HepG2 (cell line): ENCODE results near the gene ZNRF3. TPM values are rescaled to one million over a fixed set of nuclear protein-coding genes. Genes with fewer than 3 reads are reported as not detected.

Experiments
- ATF2 ChIP-seq: sonication (generic); formaldehyde crosslinking; IDR thresholded peaks from 2 replicates; pipeline ENCODE4 v1.4.0; 2020; ENCODE audit warnings: missing genetic modification reagents
- ATRX ChIP-seq: sonication (generic); formaldehyde crosslinking; IDR thresholded peaks from 2 replicates; pipeline ENCODE4 v1.4.0; 2020; ENCODE audit warnings: missing genetic modification reagents, borderline replicate concordance
- CBX5 ChIP-seq: sonication (generic); formaldehyde crosslinking; IDR thresholded peaks from 2 replicates; pipeline ENCODE4 v1.4.0; 2020; ENCODE audit warnings: missing genetic modification reagents, borderline replicate concordance
- ETV6 ChIP-seq: sonication (generic); formaldehyde crosslinking; conservative IDR thresholded peaks from 2 replicates; pipeline ENCODE4 v1.4.0; 2020; ENCODE audit warnings: missing genetic modification reagents
- HIVEP1 ChIP-seq: sonication (generic); formaldehyde crosslinking; IDR thresholded peaks from 2 replicates; pipeline ENCODE4 v1.4.0; 2020; ENCODE audit warnings: mild to moderate bottlenecking, missing genetic modification reagents
- KDM5A ChIP-seq: fragments of 200-600 bp; sonication (generic); IDR thresholded peaks from 2 replicates; pipeline ENCODE4 v1.7.0; 2018; ENCODE audit warnings: antibody characterized with exemption, mild to moderate bottlenecking, low read length, borderline replicate concordance
- MXI1 ChIP-seq: IDR thresholded peaks from 3 replicates; pipeline ENCODE4 v1.6.1; 2012; ENCODE audit warnings: low read depth, low read length, inconsistent platforms, borderline replicate concordance
- NBN ChIP-seq: fragments of 450-650 bp; conservative IDR thresholded peaks from 2 replicates; pipeline ENCODE4 v1.6.1; 2017
- PTBP1 ChIP-seq: fragments of 200-400 bp; formaldehyde crosslinking; IDR thresholded peaks from 2 replicates; pipeline ENCODE4 v1.6.1; 2018; ENCODE audit warnings: low read length, low read depth; ENCODE audit not compliant: poor library complexity, severe bottlenecking
- RBM22 ChIP-seq: fragments of 200-400 bp; formaldehyde crosslinking; optimal IDR thresholded peaks from 2 replicates; pipeline ENCODE3; 2017; ENCODE audit warnings: mild to moderate bottlenecking, low read length, moderate library complexity
- THAP9 ChIP-seq: sonication (generic); formaldehyde crosslinking; IDR thresholded peaks from 2 replicates; pipeline ENCODE4; 2020; ENCODE audit warnings: missing genetic modification reagents, mild to moderate bottlenecking, borderline replicate concordance
- TOPORS ChIP-seq: sonication (generic); formaldehyde crosslinking; IDR thresholded peaks from 2 replicates; pipeline ENCODE4 v1.8.0; 2023; ENCODE audit warnings: mild to moderate bottlenecking, missing genetic modification reagents
- ZMYM3 ChIP-seq: sonication (generic); formaldehyde crosslinking; IDR thresholded peaks from 2 replicates; pipeline ENCODE4 v1.5.1; 2020; ENCODE audit warnings: mild to moderate bottlenecking, missing genetic modification reagents
- ZNF121 ChIP-seq: sonication (generic); formaldehyde crosslinking; IDR thresholded peaks from 2 replicates; pipeline ENCODE4 v1.5.0; 2020; ENCODE audit warnings: mild to moderate bottlenecking, missing genetic modification reagents
- ZNF562 ChIP-seq: sonication (generic); formaldehyde crosslinking; IDR thresholded peaks from 2 replicates; pipeline ENCODE4 v1.8.0; 2022; ENCODE audit warnings: missing genetic modification reagents, borderline replicate concordance
- ZNF777 ChIP-seq: sonication (generic); formaldehyde crosslinking; IDR thresholded peaks from 2 replicates; pipeline ENCODE4 v1.4.0; 2020; ENCODE audit warnings: missing genetic modification reagents
- ZNF781 ChIP-seq: sonication (generic); formaldehyde crosslinking; IDR thresholded peaks from 2 replicates; pipeline ENCODE4 v1.5.1; 2020; ENCODE audit warnings: borderline replicate concordance, mild to moderate bottlenecking, missing genetic modification reagents; ENCODE audit errors: not compliant biosample characterization
- ZNF816 ChIP-seq: sonication (generic); formaldehyde crosslinking; IDR thresholded peaks from 2 replicates; pipeline ENCODE4 v1.8.0; 2022; ENCODE audit warnings: missing genetic modification reagents, mild to moderate bottlenecking, borderline replicate concordance
- polyA plus RNA-seq, 8 experiments: library from polyadenylated mRNA; depleted of rRNA in 3 of 8; stranded (reverse) in 7 of 8; unstranded in 1 of 8; fragments of >200 nt; fragmentation: Illumina TruSeq in 4 of 8; extraction: Trizol in 4 of 8; gene quantifications; 2 replicates each; pipeline versions ENCODE4 v1.2.1 to v1.2.3, GENCODE V29; 2011 to 2016; ENCODE audit warnings: low read depth in 4 of 8, missing spikeins in 1 of 8, mixed read lengths in 1 of 8; ENCODE audit not compliant: insufficient read depth in 1 of 8
- total RNA-seq, 5 experiments: library from RNA; depleted of rRNA; stranded (reverse); fragments of >200 nt; fragmentation: Illumina TruSeq; extraction: Trizol; gene quantifications; 2 replicates each; pipeline ENCODE4 v1.2.3, GENCODE V29; 2016; ENCODE audit warnings: low read depth in 1 of 5
- TF ChIP-seq, protein P1 (sequence below): sonication (generic); formaldehyde crosslinking; IDR thresholded peaks from 2 replicates; pipeline ENCODE4 v1.4.0; 2020; ENCODE audit warnings: missing genetic modification reagents
- TF ChIP-seq, protein P2 (sequence below): sonication (generic); formaldehyde crosslinking; IDR thresholded peaks from 2 replicates; pipeline ENCODE4 v1.4.0; 2020; ENCODE audit warnings: missing genetic modification reagents
- TF ChIP-seq, protein P3 (sequence below): sonication (generic); formaldehyde crosslinking; IDR thresholded peaks from 2 replicates; pipeline ENCODE4 v1.4.0; 2020; ENCODE audit warnings: low read depth, mild to moderate bottlenecking, missing genetic modification reagents

The ZNRF3 gene
- total and polyA plus RNA-seq, 2 of the 13 experiments (the other 11 are each of a cell fraction or from before 2014, with no cell fraction given) = 20.3 to 36.7 TPM

- no peak for TF ChIP-seq THAP9 (CRISPR knock-in tag)
- TF ChIP-seq PTBP1 = no peak
- TF ChIP-seq MXI1 = no peak
- TF ChIP-seq RBM22 = peak; percentile 97
- TF ChIP-seq CBX5 (CRISPR knock-in tag) = 0 out of 2 replicates have a peak, but pooled peaks have one; percentile 29
- no peak for TF ChIP-seq ZNF816 (CRISPR knock-in tag)
- no peak for TF ChIP-seq NBN
- TF ChIP-seq, protein P1, sequence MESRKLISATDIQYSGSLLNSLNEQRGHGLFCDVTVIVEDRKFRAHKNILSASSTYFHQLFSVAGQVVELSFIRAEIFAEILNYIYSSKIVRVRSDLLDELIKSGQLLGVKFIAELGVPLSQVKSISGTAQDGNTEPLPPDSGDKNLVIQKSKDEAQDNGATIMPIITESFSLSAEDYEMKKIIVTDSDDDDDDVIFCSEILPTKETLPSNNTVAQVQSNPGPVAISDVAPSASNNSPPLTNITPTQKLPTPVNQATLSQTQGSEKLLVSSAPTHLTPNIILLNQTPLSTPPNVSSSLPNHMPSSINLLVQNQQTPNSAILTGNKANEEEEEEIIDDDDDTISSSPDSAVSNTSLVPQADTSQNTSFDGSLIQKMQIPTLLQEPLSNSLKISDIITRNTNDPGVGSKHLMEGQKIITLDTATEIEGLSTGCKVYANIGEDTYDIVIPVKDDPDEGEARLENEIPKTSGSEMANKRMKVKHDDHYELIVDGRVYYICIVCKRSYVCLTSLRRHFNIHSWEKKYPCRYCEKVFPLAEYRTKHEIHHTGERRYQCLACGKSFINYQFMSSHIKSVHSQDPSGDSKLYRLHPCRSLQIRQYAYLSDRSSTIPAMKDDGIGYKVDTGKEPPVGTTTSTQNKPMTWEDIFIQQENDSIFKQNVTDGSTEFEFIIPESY (CRISPR knock-in tag) = peak; percentile 44; the same call in 1 of the 2 replicates
- TF ChIP-seq, protein P2, sequence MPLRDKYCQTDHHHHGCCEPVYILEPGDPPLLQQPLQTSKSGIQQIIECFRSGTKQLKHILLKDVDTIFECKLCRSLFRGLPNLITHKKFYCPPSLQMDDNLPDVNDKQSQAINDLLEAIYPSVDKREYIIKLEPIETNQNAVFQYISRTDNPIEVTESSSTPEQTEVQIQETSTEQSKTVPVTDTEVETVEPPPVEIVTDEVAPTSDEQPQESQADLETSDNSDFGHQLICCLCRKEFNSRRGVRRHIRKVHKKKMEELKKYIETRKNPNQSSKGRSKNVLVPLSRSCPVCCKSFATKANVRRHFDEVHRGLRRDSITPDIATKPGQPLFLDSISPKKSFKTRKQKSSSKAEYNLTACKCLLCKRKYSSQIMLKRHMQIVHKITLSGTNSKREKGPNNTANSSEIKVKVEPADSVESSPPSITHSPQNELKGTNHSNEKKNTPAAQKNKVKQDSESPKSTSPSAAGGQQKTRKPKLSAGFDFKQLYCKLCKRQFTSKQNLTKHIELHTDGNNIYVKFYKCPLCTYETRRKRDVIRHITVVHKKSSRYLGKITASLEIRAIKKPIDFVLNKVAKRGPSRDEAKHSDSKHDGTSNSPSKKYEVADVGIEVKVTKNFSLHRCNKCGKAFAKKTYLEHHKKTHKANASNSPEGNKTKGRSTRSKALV (CRISPR knock-in tag) = no peak
- TF ChIP-seq HIVEP1 = no peak
- no peak for TF ChIP-seq KDM5A
- no peak for TF ChIP-seq ATRX (CRISPR knock-in tag)
- no peak for TF ChIP-seq TOPORS (CRISPR knock-in tag)
- no peak for TF ChIP-seq ETV6 (CRISPR knock-in tag)
- TF ChIP-seq ZNF121 (CRISPR knock-in tag) = peak; percentile 10; the same call in 1 of the 2 replicates
- no peak for TF ChIP-seq ATF2 (CRISPR knock-in tag)
- no peak for TF ChIP-seq ZNF777
- TF ChIP-seq, protein P3, sequence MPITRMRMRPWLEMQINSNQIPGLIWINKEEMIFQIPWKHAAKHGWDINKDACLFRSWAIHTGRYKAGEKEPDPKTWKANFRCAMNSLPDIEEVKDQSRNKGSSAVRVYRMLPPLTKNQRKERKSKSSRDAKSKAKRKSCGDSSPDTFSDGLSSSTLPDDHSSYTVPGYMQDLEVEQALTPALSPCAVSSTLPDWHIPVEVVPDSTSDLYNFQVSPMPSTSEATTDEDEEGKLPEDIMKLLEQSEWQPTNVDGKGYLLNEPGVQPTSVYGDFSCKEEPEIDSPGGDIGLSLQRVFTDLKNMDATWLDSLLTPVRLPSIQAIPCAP = no peak
- TF ChIP-seq ZNF781 (CRISPR knock-in tag) = no peak
- TF ChIP-seq ZNF562 (CRISPR knock-in tag) = no peak
- peak; percentile 92 for TF ChIP-seq ZMYM3 (CRISPR knock-in tag)
Observed at GRCh38 chr22:28922540-28923244, 39.3 kb downstream of the ZNRF3 start (continued).
